Activated gamma-delta T cell (primary cell): Measurements from ENCODE around the gene ZGLP1.

Source experiments
- DNase-seq: peaks from one replicate; lab custom pipeline; 2025; lab: John Stamatoyannopoulos, UW

The ZGLP1 gene

GRCh38 chr19:10327793-10328192 is 18.2 kb upstream of the ZGLP1 start:
- DNase-seq: no peak

GRCh38 chr19:10325732-10326131 is 16.1 kb upstream of the ZGLP1 start:
- no peak for DNase-seq

GRCh38 chr19:10321874-10322835 is 12.5 kb upstream of the ZGLP1 start:
- no peak for DNase-seq

GRCh38 chr19:10321417-10321797 is 11.8 kb upstream of the ZGLP1 start:
- DNase-seq: no peak

GRCh38 chr19:10320602-10321416 is 11.2 kb upstream of the ZGLP1 start:
- no peak for DNase-seq

- DNase-seq: no peak
These were observed 9.4 kb upstream of the ZGLP1 start for GRCh38 chr19:10318807-10319682.

- no peak for DNase-seq
These were observed 8.3 kb upstream of the ZGLP1 start for GRCh38 chr19:10317857-10318462.

GRCh38 chr19:10317045-10317856 is 7.6 kb upstream of the ZGLP1 start:
- no peak for DNase-seq

- DNase-seq: no peak
These were observed 6.8 kb upstream of the ZGLP1 start for GRCh38 chr19:10316229-10317044.

GRCh38 chr19:10315335-10316214 is 6.0 kb upstream of the ZGLP1 start, which contains the start of gene FDX2:
TSS of gene FDX2 (minus strand) at chr19:10316015. CDS start at chr19:10315996, 19 bp downstream.
- DNase-seq: peak; percentile 86

GRCh38 chr19:10306327-10306726 is 3.3 kb downstream of the ZGLP1 start:
- DNase-seq: no peak

- no peak for DNase-seq
These were observed 4.3 kb downstream of the ZGLP1 start for GRCh38 chr19:10305139-10305806.

GRCh38 chr19:10299545-10300458 is 9.8 kb downstream of the ZGLP1 start:
- no peak for DNase-seq

- DNase-seq: no peak
These were observed 13.6 kb downstream of the ZGLP1 start for GRCh38 chr19:10295847-10296591.

GRCh38 chr19:10295305-10295846 is 14.2 kb downstream of the ZGLP1 start:
- DNase-seq: peak; percentile 45

GRCh38 chr19:10294368-10294697 is 15.3 kb downstream of the ZGLP1 start:
- DNase-seq: no peak
